ENCODE data around the gene FLNB. TPM values are rescaled to one million over a fixed set of nuclear protein-coding genes. Genes with fewer than 3 reads are reported as not detected.
"Not testable (repeated sequence)": the region's sequence is repeated elsewhere in the genome, so short reads cannot be mapped to it uniquely, and the experiment has no call there.

The FLNB gene
- total and polyA plus RNA-seq, 12 donors, result 84.6 to 278 (median 131) TPM

GRCh38 chr3:58054652-58055051, 46.4 kb downstream of the FLNB start:
- no peak for DNase-seq
- Histone ChIP-seq H3K4me1 (replicated peaks in 1 of 2) (peaks cover 44 to 58% of the 10 kb centered on the region in 2 donors), H3K9me3 (replicated peaks in 1 of 3) (no peaks in the 10 kb centered on the region), H3K27ac (peak overlapping the region in 1 of 5 donors; percentile 91), H3K36me3 (replicated peaks in 1 of 2) (no peaks in the 10 kb centered on the region), H3K27me3 (no peaks in the 10 kb centered on the region), H3K4me3 (no peak overlapping the region)
- intact Hi-C loops (cut with DNase I), result no loop called here
- TF ChIP-seq, protein P1, sequence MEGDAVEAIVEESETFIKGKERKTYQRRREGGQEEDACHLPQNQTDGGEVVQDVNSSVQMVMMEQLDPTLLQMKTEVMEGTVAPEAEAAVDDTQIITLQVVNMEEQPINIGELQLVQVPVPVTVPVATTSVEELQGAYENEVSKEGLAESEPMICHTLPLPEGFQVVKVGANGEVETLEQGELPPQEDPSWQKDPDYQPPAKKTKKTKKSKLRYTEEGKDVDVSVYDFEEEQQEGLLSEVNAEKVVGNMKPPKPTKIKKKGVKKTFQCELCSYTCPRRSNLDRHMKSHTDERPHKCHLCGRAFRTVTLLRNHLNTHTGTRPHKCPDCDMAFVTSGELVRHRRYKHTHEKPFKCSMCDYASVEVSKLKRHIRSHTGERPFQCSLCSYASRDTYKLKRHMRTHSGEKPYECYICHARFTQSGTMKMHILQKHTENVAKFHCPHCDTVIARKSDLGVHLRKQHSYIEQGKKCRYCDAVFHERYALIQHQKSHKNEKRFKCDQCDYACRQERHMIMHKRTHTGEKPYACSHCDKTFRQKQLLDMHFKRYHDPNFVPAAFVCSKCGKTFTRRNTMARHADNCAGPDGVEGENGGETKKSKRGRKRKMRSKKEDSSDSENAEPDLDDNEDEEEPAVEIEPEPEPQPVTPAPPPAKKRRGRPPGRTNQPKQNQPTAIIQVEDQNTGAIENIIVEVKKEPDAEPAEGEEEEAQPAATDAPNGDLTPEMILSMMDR (IDR thresholded peaks at IDR 0.05), result no peak
- TF ChIP-seq POLR2A (IDR thresholded peaks at IDR 0.05), result no peak

DNA sequence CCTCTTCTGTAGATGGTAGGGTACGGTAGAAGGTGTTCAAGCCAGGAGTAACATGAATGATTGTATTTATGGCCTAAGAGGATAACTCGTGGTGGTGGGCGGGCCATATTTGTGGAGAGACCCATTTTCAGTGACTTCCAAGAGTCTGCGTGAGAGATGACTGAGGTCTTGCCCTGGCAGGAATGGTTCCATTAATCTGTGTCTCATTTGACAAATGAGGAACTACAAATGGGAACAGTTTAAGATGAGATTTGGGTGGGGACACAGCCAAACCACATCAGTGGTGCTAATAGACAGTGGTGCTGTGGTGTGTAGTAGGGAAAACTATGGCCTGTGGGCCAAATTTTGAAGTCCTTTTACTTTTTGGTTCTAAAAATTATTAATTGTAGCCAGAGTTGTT, 47.1 kb downstream of the FLNB start:
- peak overlapping the region in 1 of 5 donors; percentile 13 for H3K27ac ChIP-seq
- peaks cover 43 to 58% of the 10 kb centered on the region in 2 donors for H3K4me1 ChIP-seq (replicated peaks in 1 of 2)
- 88 to 91% (median 89%) methylated on average over 4 of the region's 4 CpGs for WGBS, 4 donors
- intact Hi-C loops (cut with DNase I), result no loop called here
- no peaks in the 10 kb centered on the region for H3K9me3 ChIP-seq (replicated peaks in 1 of 3)
- H3K36me3 ChIP-seq (replicated peaks in 1 of 2), result no peaks in the 10 kb centered on the region
- no peak overlapping the region for H3K4me3 ChIP-seq
- DNase-seq, result no peak
- no peak for TF ChIP-seq POLR2A (IDR thresholded peaks at IDR 0.05)
- TF ChIP-seq, protein P1 (IDR thresholded peaks at IDR 0.05), result no peak
- no peaks in the 10 kb centered on the region for H3K27me3 ChIP-seq

DNA sequence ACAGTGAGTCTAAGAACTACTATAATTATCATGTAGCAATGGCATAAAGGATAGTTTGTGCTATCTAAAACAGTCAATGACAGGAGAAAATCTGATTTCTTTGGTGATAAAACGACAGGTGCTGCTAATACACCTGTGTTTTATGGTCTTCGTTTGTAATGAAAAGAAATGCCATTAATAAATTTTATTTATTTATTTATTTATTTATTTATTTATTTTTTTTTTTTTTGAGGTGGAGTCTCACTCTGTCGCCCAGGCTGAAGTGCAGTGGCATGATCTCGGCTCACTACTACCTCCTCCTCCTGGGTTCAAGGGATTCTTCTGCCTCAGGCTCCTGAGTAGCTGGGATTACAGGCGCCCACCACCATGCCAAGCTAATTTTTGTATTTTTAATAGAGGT, 47.7 kb downstream of the FLNB start:
- H3K27me3 ChIP-seq; H3K36me3 ChIP-seq (replicated peaks in 1 of 2); H3K4me3 ChIP-seq; H3K9me3 ChIP-seq (replicated peaks in 1 of 3); H3K27ac ChIP-seq; DNase-seq; intact Hi-C loops (cut with DNase I): not testable (repeated sequence)
- WGBS, 4 donors, result 91 to 99% (median 98%) methylated on average over 5 of the region's 5 CpGs
- H3K4me1 ChIP-seq (replicated peaks in 1 of 2), result peaks cover 39 to 53% of the 10 kb centered on the region in 2 donors

DNA sequence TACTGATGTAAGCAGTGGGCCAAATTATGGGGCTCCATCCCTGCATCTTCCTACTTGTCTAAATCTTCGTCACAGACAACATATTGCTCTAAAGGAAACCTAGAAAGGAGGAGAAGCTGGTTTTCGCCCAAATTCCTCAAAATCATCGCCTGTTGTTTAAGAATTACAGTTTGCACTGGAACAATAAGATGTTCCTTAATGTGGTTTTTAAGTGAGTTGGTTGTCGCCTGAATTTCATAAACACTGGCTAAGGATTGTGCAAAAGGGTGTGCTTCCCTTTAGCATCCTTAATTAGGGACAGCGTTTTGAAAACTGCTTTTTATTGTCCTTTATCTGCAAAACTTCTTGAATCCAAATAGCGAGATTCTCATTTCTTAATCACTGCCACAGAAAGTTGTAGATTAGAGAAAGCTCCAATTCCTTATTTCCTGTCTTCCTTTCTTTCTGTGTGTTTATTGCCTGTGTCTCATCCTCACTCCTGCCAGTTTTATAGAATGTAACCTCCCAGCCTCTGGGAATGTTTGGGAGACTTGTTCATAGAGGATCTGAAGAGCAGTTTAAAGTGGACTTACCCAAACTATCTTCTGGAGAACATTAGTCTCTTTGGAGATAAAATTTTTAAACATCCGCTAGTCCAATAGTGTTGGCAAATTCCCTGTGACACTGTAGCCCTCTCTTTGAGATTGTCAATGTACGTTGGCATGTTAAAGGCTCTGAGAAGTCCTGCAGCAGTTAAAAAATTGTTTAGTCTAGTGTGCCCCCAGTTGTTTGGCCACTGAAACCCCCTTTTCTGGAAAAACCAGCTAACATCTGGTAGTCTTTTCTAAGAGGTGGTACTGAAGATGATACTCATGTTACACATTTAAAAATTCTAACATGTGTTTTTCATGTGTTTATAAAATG, 50.4 kb downstream of the FLNB start:
- Histone ChIP-seq H3K4me3 (no peak overlapping the region), H3K9me3 (replicated peaks in 1 of 3) (no peaks in the 10 kb centered on the region), H3K4me1 (replicated peaks in 1 of 2) (peaks cover 23 to 34% of the 10 kb centered on the region in 2 donors), H3K27ac (peak overlapping the region; percentile 64 to 89 (median 77)), H3K36me3 (replicated peaks in 1 of 2) (no peaks in the 10 kb centered on the region), H3K27me3 (no peaks in the 10 kb centered on the region)
- WGBS, 4 donors, result 66 to 72% (median 71%) methylated on average over 8 of the region's 8 CpGs
- intact Hi-C loops (cut with DNase I), result no loop called here
- no peak for TF ChIP-seq POLR2A (IDR thresholded peaks at IDR 0.05)
- TF ChIP-seq, protein P1 (IDR thresholded peaks at IDR 0.05), result no peak
- no peak for DNase-seq

All from adrenal gland (tissue), 12 donors.